Tibial artery (tissue), 4 donors: ENCODE results near the gene SLC49A3.

Experiments used
- DNase-seq, 2 donors: peaks; one replicate each; pipeline ENCODE4 v3.0.0-alpha.2; 2019
- H3K27ac ChIP-seq, 2 donors: fragments of 200-600 bp; sonication (generic) in 1 of 2; 1 replicate in 1 of 2; 2 replicates in 1 of 2; pipeline ENCODE4 v1.5.1; 2018 to 2019; ENCODE audit warnings: mild to moderate bottlenecking in 1 of 2
- H3K27me3 ChIP-seq, 2 donors: fragments of 200-600 bp; sonication (generic) in 1 of 2; one replicate each; pipeline versions ENCODE4 v1.5.1 to v1.6.0; 2016 to 2019
- H3K36me3 ChIP-seq, 3 donors: fragments of 200-600 bp; sonication (generic) in 2 of 3; one replicate each; pipeline ENCODE4 v1.5.1; 2016 to 2019; ENCODE audit warnings: mild to moderate bottlenecking in 2 of 3
- H3K4me1 ChIP-seq, 4 donors: fragments of 200-600 bp; sonication (generic) in 2 of 4; 1 replicate in 3 of 4; 2 replicates in 1 of 4; pipeline ENCODE4 v1.5.1; 2016 to 2019
- H3K4me3 ChIP-seq, 2 donors: fragments of 200-600 bp; sonication (generic) in 1 of 2; 1 replicate in 1 of 2; 2 replicates in 1 of 2; pipeline ENCODE4 v1.5.1; 2018 to 2019; ENCODE audit warnings: mild to moderate bottlenecking in 2 of 2
- H3K9me3 ChIP-seq, 3 donors: fragments of 200-600 bp; sonication (generic) in 1 of 3; one replicate each; pipeline ENCODE4 v1.5.1; 2016 to 2019
- intact Hi-C: fragments of 100-400 bp; cut with DNase I; formaldehyde crosslinking; loops from one replicate; pipeline ENCODE4 v1.15.0; 2023; ENCODE audit warnings: low total_unique reads
- TF ChIP-seq, protein P1 (sequence below), 2 experiments: fragments of 200-600 bp in 1 of 2; fragments of 450-650 bp in 1 of 2; IDR thresholded peaks; one replicate each; pipeline ENCODE4 v1.5.1; 2017 to 2019; ENCODE audit warnings: antibody characterized with exemption in 2 of 2, mild to moderate bottlenecking in 1 of 2, moderate library complexity in 1 of 2

Gene SLC49A3

DNA sequence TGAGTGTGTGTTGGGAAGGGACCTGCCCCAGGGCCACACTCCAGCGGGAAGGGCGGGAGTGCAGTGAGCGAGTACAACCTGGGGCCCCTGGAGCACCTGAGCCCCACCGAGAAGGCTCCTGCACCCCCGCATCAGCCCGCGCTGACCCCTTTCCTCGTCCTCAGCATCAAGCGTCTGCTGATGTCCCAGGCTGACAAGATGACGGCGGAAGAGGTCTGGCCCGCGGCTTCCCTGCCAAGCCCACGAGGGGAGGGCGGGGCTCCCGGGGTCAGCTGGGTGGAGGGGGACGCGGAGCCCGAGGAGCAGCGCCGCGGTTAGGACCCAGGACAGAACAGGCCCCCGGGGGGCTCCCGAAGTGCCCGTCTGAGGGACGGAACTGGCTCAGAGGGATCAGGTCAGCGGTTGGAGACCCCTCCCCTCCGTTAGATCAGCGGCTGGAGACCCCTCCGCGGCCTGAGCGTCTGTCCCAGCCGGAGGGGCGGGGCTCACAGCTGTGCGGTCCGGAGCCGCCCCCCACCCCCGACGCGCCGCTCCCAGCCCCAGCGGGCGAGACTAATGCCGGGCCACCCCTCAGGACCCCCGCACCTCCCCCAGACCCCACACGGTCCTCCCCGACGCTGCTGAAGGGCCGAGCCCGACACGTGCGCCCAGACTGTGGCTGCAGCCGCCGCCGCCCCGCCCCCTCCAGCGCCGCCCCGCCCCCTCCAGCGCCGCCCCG is 7.9 kb downstream of the SLC49A3 start:
- intact Hi-C loops = no loop called here
- Histone ChIP-seq H3K9me3 (no peaks in the 10 kb centered on the region), H3K27me3 (peaks cover 0 to 75% of the 10 kb centered on the region in 2 donors), H3K4me1 (peaks cover 0 to 23% (median 11%) of the 10 kb centered on the region in 4 donors), H3K4me3 (peak overlapping the region; percentile 31 to 45), H3K27ac (no peak overlapping the region), H3K36me3 (peaks cover 0 to 4% (median 0%) of the 10 kb centered on the region in 3 donors)
- peak in 1 of 2 donors; percentile 61 for DNase-seq
- TF ChIP-seq, protein P1, sequence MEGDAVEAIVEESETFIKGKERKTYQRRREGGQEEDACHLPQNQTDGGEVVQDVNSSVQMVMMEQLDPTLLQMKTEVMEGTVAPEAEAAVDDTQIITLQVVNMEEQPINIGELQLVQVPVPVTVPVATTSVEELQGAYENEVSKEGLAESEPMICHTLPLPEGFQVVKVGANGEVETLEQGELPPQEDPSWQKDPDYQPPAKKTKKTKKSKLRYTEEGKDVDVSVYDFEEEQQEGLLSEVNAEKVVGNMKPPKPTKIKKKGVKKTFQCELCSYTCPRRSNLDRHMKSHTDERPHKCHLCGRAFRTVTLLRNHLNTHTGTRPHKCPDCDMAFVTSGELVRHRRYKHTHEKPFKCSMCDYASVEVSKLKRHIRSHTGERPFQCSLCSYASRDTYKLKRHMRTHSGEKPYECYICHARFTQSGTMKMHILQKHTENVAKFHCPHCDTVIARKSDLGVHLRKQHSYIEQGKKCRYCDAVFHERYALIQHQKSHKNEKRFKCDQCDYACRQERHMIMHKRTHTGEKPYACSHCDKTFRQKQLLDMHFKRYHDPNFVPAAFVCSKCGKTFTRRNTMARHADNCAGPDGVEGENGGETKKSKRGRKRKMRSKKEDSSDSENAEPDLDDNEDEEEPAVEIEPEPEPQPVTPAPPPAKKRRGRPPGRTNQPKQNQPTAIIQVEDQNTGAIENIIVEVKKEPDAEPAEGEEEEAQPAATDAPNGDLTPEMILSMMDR (IDR thresholded peaks at IDR 0.05) = no peak

DNA sequence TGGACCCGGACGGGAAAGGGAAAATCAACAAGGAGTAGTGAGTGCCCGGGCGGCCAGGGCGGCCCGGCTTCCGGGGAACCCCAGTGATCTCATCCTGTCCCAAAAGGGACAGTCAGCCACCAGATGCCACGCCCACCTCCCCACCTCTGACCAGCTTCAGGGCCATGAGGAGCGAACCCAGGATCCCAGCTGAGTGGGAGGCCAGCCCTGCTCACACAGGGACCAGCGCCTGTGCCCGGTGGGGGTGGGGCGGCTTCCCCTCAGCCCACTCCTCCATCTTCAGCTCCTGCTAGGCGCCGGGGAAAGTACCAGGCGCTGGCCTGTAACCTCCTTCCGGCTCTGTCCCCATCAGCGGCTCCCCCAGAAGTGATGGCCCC is 8.4 kb downstream of the SLC49A3 start:
- DNase-seq = no peak
- peak overlapping the region in 1 of 2 donors; percentile 45 for H3K4me3 ChIP-seq
- intact Hi-C loops = no loop called here
- H3K27me3 ChIP-seq = peaks cover 0 to 75% of the 10 kb centered on the region in 2 donors
- H3K9me3 ChIP-seq = no peaks in the 10 kb centered on the region
- TF ChIP-seq, protein P1 (IDR thresholded peaks at IDR 0.05) = no peak
- peaks cover 0 to under 1% (median 0%) of the 10 kb centered on the region in 3 donors for H3K36me3 ChIP-seq
- no peak overlapping the region for H3K27ac ChIP-seq
- peaks cover 0 to 27% (median 12%) of the 10 kb centered on the region in 4 donors for H3K4me1 ChIP-seq

DNA sequence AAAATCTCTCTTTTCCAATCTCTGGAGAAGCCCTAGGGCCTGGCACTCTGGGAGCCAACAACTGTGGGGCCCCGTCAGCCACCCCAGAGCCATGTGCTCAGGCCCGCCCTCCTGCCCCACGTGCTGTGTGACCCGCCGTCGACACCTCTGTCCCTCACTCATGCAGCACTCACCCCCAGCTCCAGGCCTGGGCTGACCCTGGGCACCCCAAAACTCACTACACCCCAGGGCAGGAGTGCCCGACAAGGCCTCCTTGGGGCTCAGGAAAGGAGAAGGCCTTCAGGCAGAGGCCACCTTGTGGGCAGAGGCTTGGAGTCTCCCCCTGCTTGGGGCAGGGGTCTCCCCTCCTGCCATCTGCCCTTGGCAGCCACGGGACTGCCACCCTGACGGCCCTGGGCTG is 8.9 kb downstream of the SLC49A3 start:
- DNase-seq = no peak
- Histone ChIP-seq H3K27me3 (peaks cover 0 to 75% of the 10 kb centered on the region in 2 donors), H3K9me3 (no peaks in the 10 kb centered on the region), H3K4me1 (peaks cover 0 to 32% (median 16%) of the 10 kb centered on the region in 4 donors), H3K4me3 (no peak overlapping the region), H3K27ac (no peak overlapping the region), H3K36me3 (no peaks in the 10 kb centered on the region)
- TF ChIP-seq, protein P1 (IDR thresholded peaks at IDR 0.05) = no peak
- intact Hi-C loops = no loop called here

DNA sequence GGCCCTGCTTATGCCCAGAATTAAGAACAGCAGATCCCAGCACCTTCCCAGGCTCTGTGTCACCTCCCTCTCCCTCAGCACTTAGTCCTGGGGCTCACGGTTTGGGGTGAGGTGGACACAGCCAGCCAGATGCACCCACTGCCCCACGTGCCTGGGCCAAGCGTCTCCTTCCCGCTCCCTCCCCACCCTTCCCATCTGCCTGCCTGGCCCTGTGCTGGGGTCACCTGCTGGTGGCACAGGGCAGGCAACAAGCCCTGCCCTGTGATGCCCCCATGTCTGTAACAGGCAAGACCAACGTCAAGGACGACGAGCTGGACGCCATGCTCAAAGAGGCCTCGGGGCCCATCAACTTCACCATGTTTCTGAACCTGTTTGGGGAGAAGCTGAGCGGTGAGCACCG is 9.3 kb downstream of the SLC49A3 start:
- peaks cover 0 to 75% of the 10 kb centered on the region in 2 donors for H3K27me3 ChIP-seq
- H3K4me1 ChIP-seq = peaks cover 0 to 36% (median 19%) of the 10 kb centered on the region in 4 donors

DNA sequence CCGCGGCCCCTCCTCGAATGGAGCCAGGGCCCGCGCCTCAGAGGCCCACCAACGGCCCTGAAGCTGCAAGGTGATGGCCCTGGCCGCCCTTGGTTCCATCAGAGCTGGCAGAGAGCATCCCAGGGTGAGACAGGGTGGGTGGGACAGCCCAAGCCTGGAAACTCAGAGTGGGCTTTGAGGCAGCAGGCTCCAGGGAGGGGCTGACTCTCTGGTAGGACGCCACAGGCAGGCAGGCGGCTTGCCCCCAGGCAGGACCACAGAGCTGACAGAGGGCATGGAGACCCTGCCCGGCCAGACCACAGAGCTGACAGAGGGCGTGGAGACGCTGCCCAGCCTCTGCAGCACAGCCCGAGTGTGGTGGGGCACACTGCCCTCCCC is 9.9 kb downstream of the SLC49A3 start:
- no peaks in the 10 kb centered on the region for H3K9me3 ChIP-seq
- H3K4me3 ChIP-seq = no peak overlapping the region
- H3K36me3 ChIP-seq = no peaks in the 10 kb centered on the region
- H3K27ac ChIP-seq = no peak overlapping the region
- TF ChIP-seq, protein P1 (IDR thresholded peaks at IDR 0.05) = no peak
- peaks cover 0 to 75% of the 10 kb centered on the region in 2 donors for H3K27me3 ChIP-seq
- H3K4me1 ChIP-seq = peaks cover 0 to 36% (median 19%) of the 10 kb centered on the region in 4 donors
- DNase-seq = no peak
- intact Hi-C loops = loop anchor here (10.0 kb wide), 3 partner anchors 106 to 344 kb away; partner anchors contain the start of gene ZNF141

More for the DNA sequence above, 9.3 kb downstream of the SLC49A3 start:
- TF ChIP-seq, protein P1 (IDR thresholded peaks at IDR 0.05) = no peak
- DNase-seq = no peak
- no peak overlapping the region for H3K4me3 ChIP-seq
- H3K36me3 ChIP-seq = no peaks in the 10 kb centered on the region
- H3K27ac ChIP-seq = no peak overlapping the region
- no peaks in the 10 kb centered on the region for H3K9me3 ChIP-seq
- intact Hi-C loops = loop anchor here (10.0 kb wide), 3 partner anchors 105 to 345 kb away; partner anchors contain the start of gene ZNF141
